Aorta (tissue), 5 donors: ENCODE measurements around the gene WSCD2. TPM values are rescaled to one million over a fixed set of nuclear protein-coding genes. Genes with fewer than 3 reads are reported as not detected.
"Not testable (repeated sequence)": the region's sequence is repeated elsewhere in the genome, so short reads cannot be mapped to it uniquely, and the experiment has no call there.

Experiments
- ATAC-seq: fragments of 200-7000 bp; cut with Tn5 transposase; one replicate; pipeline ENCODE4 v1.9.1; 2022; ENCODE audit warnings: moderate library complexity; ENCODE audit not compliant: low FRiP score
- DNase-seq, 2 donors: peaks; one replicate each; pipeline ENCODE4 v3.0.0-alpha.2; 2020
- H3K27ac ChIP-seq, 2 donors: one replicate each; pipeline ENCODE4 v1.5.1; 2013; ENCODE audit warnings: low read length in 2 of 2, mild to moderate bottlenecking in 2 of 2, moderate library complexity in 2 of 2, control low read depth in 1 of 2, inconsistent platforms in 1 of 2, low read depth in 1 of 2
- H3K27me3 ChIP-seq, 2 donors: one replicate each; pipeline ENCODE4 v1.6.1; 2013; ENCODE audit warnings: control low read depth in 1 of 2, low read length in 1 of 2, mild to moderate bottlenecking in 1 of 2, moderate library complexity in 1 of 2; ENCODE audit not compliant: insufficient read depth in 2 of 2, control insufficient read depth in 1 of 2
- H3K36me3 ChIP-seq, 2 donors: one replicate each; pipeline ENCODE4 v1.6.1; 2013; ENCODE audit warnings: control low read depth in 1 of 2, low read length in 1 of 2, mild to moderate bottlenecking in 1 of 2; ENCODE audit not compliant: insufficient read depth in 2 of 2, control insufficient read depth in 1 of 2
- H3K4me1 ChIP-seq, 2 donors: one replicate each; pipeline ENCODE4 v1.6.1; 2013; ENCODE audit warnings: low read length in 2 of 2, control low read depth in 1 of 2, mild to moderate bottlenecking in 1 of 2, moderate library complexity in 1 of 2; ENCODE audit not compliant: insufficient read depth in 2 of 2, control insufficient read depth in 1 of 2
- H3K4me3 ChIP-seq, 2 donors: one replicate each; pipeline ENCODE4 v1.5.1; 2013; ENCODE audit warnings: low read length in 2 of 2, control low read depth in 1 of 2, mild to moderate bottlenecking in 1 of 2
- H3K9me3 ChIP-seq: one replicate; pipeline ENCODE4 v1.6.1; 2013; ENCODE audit warnings: mild to moderate bottlenecking, low read length; ENCODE audit not compliant: control insufficient read depth
- WGBS, 2 donors: extraction: QIAGEN DNeasy Blood & Tissue Kit; methylation state at CpG; one replicate each; pipeline ENCODE4 v1.1.7; 2013; 5-methylcytosine and 5-hydroxymethylcytosine counted together
- intact Hi-C, 2 donors: fragments of 100-400 bp; cut with DNase I; formaldehyde crosslinking; loops; one replicate each; pipeline versions ENCODE4 v1.14.2 to v1.15.0; 2022
- polyA plus RNA-seq, 2 donors: library from polyadenylated mRNA; stranded (reverse); fragments of 200-250 nt; gene quantifications; one replicate each; pipeline ENCODE4 v1.2.3, GENCODE V29; 2013
- total RNA-seq, 2 donors: library from RNA; stranded (reverse); fragmentation: NEBNext Ultra II Directional; extraction: Animal tissue kit (Norgen Biotek cat#: 25700); gene quantifications; one replicate each; pipeline ENCODE4 v1.2.1, GENCODE V29; 2021
- donor health status: healthy with polysubstance abuse.
- donor health status: Bipolar disorder and iron deficiency.
- donor health status: DM: no; HTN: no; CAD: no.
- donor health status: DM: no; HTN: no; CAD: no.
- donor health status: DM: yes; HTN: yes; CAD: no.

The WSCD2 gene
- total and polyA plus RNA-seq, 4 donors, result 0.75 to 9.7 (median 5.6) TPM; not detected in 1

- H3K9me3 ChIP-seq, result peaks cover 3% of the 10 kb centered on the region
- no peak overlapping the region for H3K27ac ChIP-seq
- no peak overlapping the region for H3K4me3 ChIP-seq
- intact Hi-C loops, result no loop called here
- no peaks in the 10 kb centered on the region for H3K36me3 ChIP-seq
- ATAC-seq (no peak), DNase-seq (no peak)
- no peaks in the 10 kb centered on the region for H3K4me1 ChIP-seq
- 47 to 48% methylated on average over 3 of the region's 3 CpGs for WGBS, 2 donors
- H3K27me3 ChIP-seq, result no peaks in the 10 kb centered on the region
These were observed 79.0 kb downstream of the WSCD2 start for GRCh38 chr12:108207791-108208730.

DNA sequence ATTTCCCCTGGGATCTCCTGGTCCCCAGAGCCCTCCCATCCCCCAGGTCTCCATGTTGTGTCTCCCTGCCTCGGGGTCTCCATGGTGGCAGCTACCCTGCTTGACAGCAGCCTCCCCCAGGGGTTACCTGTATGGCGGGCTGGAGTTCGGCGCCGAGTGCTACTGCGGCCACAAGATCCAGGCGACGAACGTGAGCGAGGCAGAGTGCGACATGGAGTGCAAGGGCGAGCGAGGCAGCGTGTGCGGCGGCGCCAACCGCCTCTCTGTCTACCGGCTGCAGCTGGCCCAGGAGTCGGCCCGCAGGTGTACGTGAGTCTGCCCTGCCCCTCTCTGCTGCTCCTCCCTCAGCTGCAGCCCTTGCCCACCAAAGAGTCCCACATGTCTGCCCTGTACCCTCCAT lies 80.9 kb downstream of the WSCD2 start:
- Histone ChIP-seq H3K27ac (no peak overlapping the region), H3K27me3 (no peaks in the 10 kb centered on the region), H3K9me3 (no peaks in the 10 kb centered on the region), H3K4me1 (no peaks in the 10 kb centered on the region), H3K36me3 (no peaks in the 10 kb centered on the region), H3K4me3 (no peak overlapping the region)
- ATAC-seq, result no peak
- DNase-seq, result no peak
- 89% methylated on average over 22 of the region's 22 CpGs for WGBS, 2 donors
- intact Hi-C loops, result no loop called here

- DNase-seq, result no peak
These were observed 82.1 kb downstream of the WSCD2 start for GRCh38 chr12:108211157-108211556.

DNA sequence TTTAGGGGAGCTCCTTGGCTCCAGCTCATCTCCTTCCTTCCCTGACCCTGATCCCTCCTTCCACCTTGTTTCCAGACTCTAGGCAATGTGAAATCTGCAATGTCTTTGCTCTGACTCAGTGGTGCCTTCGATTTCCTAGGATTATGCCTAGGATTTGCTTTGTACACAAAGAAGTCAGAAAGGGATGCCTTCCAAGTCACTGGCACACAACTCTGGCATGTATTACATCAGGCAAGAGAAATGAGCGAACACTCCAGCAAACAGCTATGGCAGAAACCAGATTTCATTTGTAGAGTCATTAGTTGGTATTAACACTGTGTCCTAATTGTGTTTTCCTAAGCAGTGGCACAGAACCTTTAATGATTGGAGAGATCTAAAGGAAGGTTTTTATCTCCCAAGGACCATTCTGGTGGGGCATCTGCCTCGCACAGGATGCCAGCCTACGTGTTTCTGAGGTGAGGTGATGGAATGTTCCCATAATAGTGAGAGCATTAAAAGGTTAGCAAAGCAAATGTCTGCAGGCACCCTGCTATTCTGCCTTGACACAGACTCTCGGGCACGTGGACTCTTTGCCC lies 84.9 kb downstream of the WSCD2 start:
- no peak for DNase-seq
- no peaks in the 10 kb centered on the region for H3K36me3 ChIP-seq
- no peaks in the 10 kb centered on the region for H3K27me3 ChIP-seq
- no peak for ATAC-seq
- no peaks in the 10 kb centered on the region for H3K9me3 ChIP-seq
- intact Hi-C loops, result no loop called here
- no peak overlapping the region for H3K4me3 ChIP-seq
- 59 to 66% methylated on average over 6 of the region's 6 CpGs for WGBS, 2 donors
- H3K4me1 ChIP-seq, result no peaks in the 10 kb centered on the region
- H3K27ac ChIP-seq, result no peak overlapping the region

More at GRCh38 chr12:108211157-108211556, 82.1 kb downstream of the WSCD2 start:
- ATAC-seq, result no peak
- intact Hi-C loops, result no loop called here
- 14 to 25% methylated on average over 2 of the region's 2 CpGs for WGBS, 2 donors
- no peaks in the 10 kb centered on the region for H3K36me3 ChIP-seq
- no peak overlapping the region for H3K27ac ChIP-seq
- no peaks in the 10 kb centered on the region for H3K9me3 ChIP-seq
- H3K4me1 ChIP-seq, result no peaks in the 10 kb centered on the region
- H3K4me3 ChIP-seq, result no peak overlapping the region
- no peaks in the 10 kb centered on the region for H3K27me3 ChIP-seq

GRCh38 chr12:108214486-108214885 lies 85.4 kb downstream of the WSCD2 start:
- no peaks in the 10 kb centered on the region for H3K36me3 ChIP-seq
- ATAC-seq, result no peak
- H3K27me3 ChIP-seq, result no peaks in the 10 kb centered on the region
- DNase-seq, result peak in 1 of 2 donors; percentile 58
- no peak overlapping the region for H3K27ac ChIP-seq
- 33% methylated on average over 4 of the region's 4 CpGs for WGBS, 2 donors
- no peaks in the 10 kb centered on the region for H3K4me1 ChIP-seq
- H3K9me3 ChIP-seq, result no peaks in the 10 kb centered on the region
- no peak overlapping the region for H3K4me3 ChIP-seq
- intact Hi-C loops, result no loop called here

DNA sequence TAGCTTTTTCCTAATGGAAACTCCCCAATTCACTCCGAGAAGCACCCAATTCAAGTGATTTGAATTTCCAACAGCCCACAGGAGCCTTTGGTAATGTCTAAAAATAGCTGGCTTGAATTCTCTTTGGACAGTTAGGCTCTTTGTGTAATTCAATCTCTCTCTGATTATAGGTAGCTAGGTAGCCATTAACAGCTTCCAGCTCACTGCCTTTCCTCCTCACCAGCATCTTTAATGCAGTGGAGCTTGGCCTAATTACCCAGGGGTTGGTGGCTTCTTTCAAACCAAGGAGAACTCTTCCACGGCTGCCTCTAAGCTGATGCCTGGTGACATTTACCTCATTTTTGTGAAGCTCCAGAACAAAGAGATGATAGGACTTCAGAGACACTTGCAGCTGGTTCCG lies 86.4 kb downstream of the WSCD2 start:
- Histone ChIP-seq H3K27me3 (no peaks in the 10 kb centered on the region), H3K36me3 (no peaks in the 10 kb centered on the region), H3K4me1 (no peaks in the 10 kb centered on the region), H3K9me3 (no peaks in the 10 kb centered on the region), H3K27ac (no peak overlapping the region), H3K4me3 (no peak overlapping the region)
- intact Hi-C loops, result no loop called here
- ATAC-seq (no peak), DNase-seq (no peak)
- 83 to 87% methylated on average over 3 of the region's 3 CpGs for WGBS, 2 donors

GRCh38 chr12:108218921-108219320 lies 89.8 kb downstream of the WSCD2 start:
- intact Hi-C loops, result no loop called here
- Histone ChIP-seq H3K4me3 (no peak overlapping the region), H3K4me1 (no peaks in the 10 kb centered on the region), H3K9me3 (no peaks in the 10 kb centered on the region), H3K27ac (no peak overlapping the region), H3K36me3 (no peaks in the 10 kb centered on the region), H3K27me3 (no peaks in the 10 kb centered on the region)
- WGBS, 2 donors, result 44 to 51% methylated on average over 3 of the region's 3 CpGs
- ATAC-seq (no peak), DNase-seq (no peak)

- H3K36me3 ChIP-seq, ATAC-seq, H3K4me3 ChIP-seq, H3K27ac ChIP-seq, H3K9me3 ChIP-seq, intact Hi-C loops, H3K4me1 ChIP-seq, H3K27me3 ChIP-seq, DNase-seq: not testable (repeated sequence)
- WGBS, 2 donors, result 41 to 55% methylated on average over 2 of the region's 2 CpGs
These were observed 96.0 kb downstream of the WSCD2 start for GRCh38 chr12:108225101-108225500.

GRCh38 chr12:108226866-108227265 lies 97.8 kb downstream of the WSCD2 start:
- no peak overlapping the region for H3K27ac ChIP-seq
- DNase-seq (no peak), ATAC-seq (no peak)
- intact Hi-C loops, result no loop called here
- no peaks in the 10 kb centered on the region for H3K9me3 ChIP-seq
- H3K27me3 ChIP-seq, result no peaks in the 10 kb centered on the region
- no peak overlapping the region for H3K4me3 ChIP-seq
- 79 to 84% methylated on average over 8 of the region's 8 CpGs for WGBS, 2 donors
- no peaks in the 10 kb centered on the region for H3K36me3 ChIP-seq
- H3K4me1 ChIP-seq, result no peaks in the 10 kb centered on the region
